ENCODE data around the gene CEMP1. TPM values are rescaled to one million over a fixed set of nuclear protein-coding genes. Genes with fewer than 3 reads are reported as not detected.

Gene CEMP1
- total and polyA plus RNA-seq, 10 of the 15 experiments (the other 5 are each of a cell fraction or from before 2014, with no cell fraction given): 0.05 to 8.2 (median 1.5) TPM; not detected in 5

- TF ChIP-seq SP1 (IDR thresholded peaks at IDR 0.05; ENCODE audit: low read depth, low read length): no peak
- TF ChIP-seq EGR1 (IDR thresholded peaks at IDR 0.05; ENCODE audit: borderline replicate concordance in 1 of 2, low read depth in 2 of 2, low read length in 2 of 2): peak in 1 of 2 experiments; percentile 81; a peak in 2 of 3 replicates
- no peak for TF ChIP-seq HDAC2 (IDR thresholded peaks at IDR 0.05)
- TF ChIP-seq E2F8 (IDR thresholded peaks at IDR 0.05; ENCODE audit: low read depth, partially characterized antibody): no peak
- peak; percentile 66; the same call in 1 of the 2 replicates for TF ChIP-seq GATAD2B (conservative IDR thresholded peaks at IDR 0.05; ENCODE audit: low read depth)
- no peak for TF ChIP-seq BCL11A (IDR thresholded peaks at IDR 0.05; ENCODE audit: low read depth, low read length)
- no peak for TF ChIP-seq ZNF592 (IDR thresholded peaks at IDR 0.05)
- peak; percentile 30; the same call in 1 of the 2 replicates for TF ChIP-seq NR2F1 (conservative IDR thresholded peaks at IDR 0.05)
- TF ChIP-seq RAD21 (IDR thresholded peaks at IDR 0.05; ENCODE audit: insufficient read depth, low read depth, low read length): no peak
- TF ChIP-seq, protein P1, sequence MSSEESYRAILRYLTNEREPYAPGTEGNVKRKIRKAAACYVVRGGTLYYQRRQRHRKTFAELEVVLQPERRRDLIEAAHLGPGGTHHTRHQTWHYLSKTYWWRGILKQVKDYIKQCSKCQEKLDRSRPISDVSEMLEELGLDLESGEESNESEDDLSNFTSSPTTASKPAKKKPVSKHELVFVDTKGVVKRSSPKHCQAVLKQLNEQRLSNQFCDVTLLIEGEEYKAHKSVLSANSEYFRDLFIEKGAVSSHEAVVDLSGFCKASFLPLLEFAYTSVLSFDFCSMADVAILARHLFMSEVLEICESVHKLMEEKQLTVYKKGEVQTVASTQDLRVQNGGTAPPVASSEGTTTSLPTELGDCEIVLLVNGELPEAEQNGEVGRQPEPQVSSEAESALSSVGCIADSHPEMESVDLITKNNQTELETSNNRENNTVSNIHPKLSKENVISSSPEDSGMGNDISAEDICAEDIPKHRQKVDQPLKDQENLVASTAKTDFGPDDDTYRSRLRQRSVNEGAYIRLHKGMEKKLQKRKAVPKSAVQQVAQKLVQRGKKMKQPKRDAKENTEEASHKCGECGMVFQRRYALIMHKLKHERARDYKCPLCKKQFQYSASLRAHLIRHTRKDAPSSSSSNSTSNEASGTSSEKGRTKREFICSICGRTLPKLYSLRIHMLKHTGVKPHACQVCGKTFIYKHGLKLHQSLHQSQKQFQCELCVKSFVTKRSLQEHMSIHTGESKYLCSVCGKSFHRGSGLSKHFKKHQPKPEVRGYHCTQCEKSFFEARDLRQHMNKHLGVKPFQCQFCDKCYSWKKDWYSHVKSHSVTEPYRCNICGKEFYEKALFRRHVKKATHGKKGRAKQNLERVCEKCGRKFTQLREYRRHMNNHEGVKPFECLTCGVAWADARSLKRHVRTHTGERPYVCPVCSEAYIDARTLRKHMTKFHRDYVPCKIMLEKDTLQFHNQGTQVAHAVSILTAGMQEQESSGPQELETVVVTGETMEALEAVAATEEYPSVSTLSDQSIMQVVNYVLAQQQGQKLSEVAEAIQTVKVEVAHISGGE (CRISPR knock-in tag; IDR thresholded peaks at IDR 0.05): no peak
- no peak for TF ChIP-seq IRF3 (IDR thresholded peaks at IDR 0.05)
- TF ChIP-seq, protein P2, sequence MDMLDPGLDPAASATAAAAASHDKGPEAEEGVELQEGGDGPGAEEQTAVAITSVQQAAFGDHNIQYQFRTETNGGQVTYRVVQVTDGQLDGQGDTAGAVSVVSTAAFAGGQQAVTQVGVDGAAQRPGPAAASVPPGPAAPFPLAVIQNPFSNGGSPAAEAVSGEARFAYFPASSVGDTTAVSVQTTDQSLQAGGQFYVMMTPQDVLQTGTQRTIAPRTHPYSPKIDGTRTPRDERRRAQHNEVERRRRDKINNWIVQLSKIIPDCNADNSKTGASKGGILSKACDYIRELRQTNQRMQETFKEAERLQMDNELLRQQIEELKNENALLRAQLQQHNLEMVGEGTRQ (IDR thresholded peaks at IDR 0.05; ENCODE audit: borderline replicate concordance, low read depth, low read length): no peak
- peak; percentile 14 for TF ChIP-seq BCL3 (IDR thresholded peaks at IDR 0.05; ENCODE audit: borderline replicate concordance, insufficient read depth, low read depth, low read length, poor library complexity, severe bottlenecking)
Measured at GRCh38 chr16:2537451-2538379, 6.5 kb upstream of the CEMP1 start, which contains the start of gene PDPK1 (continued).
